Measurements from ENCODE around the gene DDI1. TPM values are rescaled to one million over a fixed set of nuclear protein-coding genes. Genes with fewer than 3 reads are reported as not detected.

The DDI1 gene
- total RNA-seq = not detected in 2 replicates

DNA sequence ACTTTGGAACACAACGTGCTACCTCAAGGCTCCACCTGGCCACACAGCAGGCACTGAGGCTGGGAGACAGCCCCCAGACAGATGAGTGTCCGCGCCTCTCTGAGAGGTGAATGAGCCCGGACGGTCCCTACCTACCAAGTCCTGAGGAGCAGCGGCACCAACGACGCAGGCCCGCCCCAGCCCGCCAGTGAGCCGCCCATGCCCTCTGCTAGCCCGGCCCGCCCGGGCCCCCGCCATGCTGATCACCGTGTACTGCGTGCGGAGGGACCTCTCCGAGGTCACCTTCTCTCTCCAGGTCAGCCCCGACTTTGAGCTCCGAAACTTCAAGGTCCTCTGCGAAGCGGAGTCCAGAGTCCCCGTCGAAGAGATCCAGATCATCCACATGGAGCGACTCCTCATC lies at the start of gene DDI1:
TSS of gene DDI1 (plus strand) at position 53 of the 400 bp plus-strand sequence. CDS start at position 236, 183 bp downstream.

Other genes with a start within 250 kb of the DDI1 start
- 6.2 and 13.8 TPM in 2 replicates for gene PDGFD, start 127.5 kb downstream of the DDI1 start, total RNA-seq

Data from epithelial cell of umbilical artery (primary cell).